GM18517 (cell line): Measurements from ENCODE around the gene CWC27.
"Not testable (repeated sequence)": the region's sequence is repeated elsewhere in the genome, so short reads cannot be mapped to it uniquely, and the experiment has no call there.

Source experiments
- ATAC-seq: cut with Tn5 transposase; IDR thresholded peaks from one replicate; pipeline ENCODE4 v1.9.1; 2021; ENCODE audit warnings: mild to moderate bottlenecking, moderate library complexity; ENCODE audit not compliant: unreplicated experiment

CWC27 gene

GRCh38 chr5:64838376-64838775 lies 69.6 kb downstream of the CWC27 start:
- ATAC-seq = no peak

- no peak for ATAC-seq
These were observed 70.1 kb downstream of the CWC27 start for GRCh38 chr5:64838803-64839202.

GRCh38 chr5:64839936-64840335 lies 71.2 kb downstream of the CWC27 start:
- ATAC-seq = no peak

GRCh38 chr5:64840958-64841357 lies 72.2 kb downstream of the CWC27 start:
- no peak for ATAC-seq

GRCh38 chr5:64853777-64854176 lies 85.0 kb downstream of the CWC27 start:
- ATAC-seq = no peak

GRCh38 chr5:64854855-64855254 lies 86.1 kb downstream of the CWC27 start:
- ATAC-seq = no peak

- no peak for ATAC-seq
These were observed 91.2 kb downstream of the CWC27 start for GRCh38 chr5:64859881-64860280.

GRCh38 chr5:64861281-64861680 lies 92.6 kb downstream of the CWC27 start:
- ATAC-seq = no peak

GRCh38 chr5:64864171-64864570 lies 95.4 kb downstream of the CWC27 start:
- no peak for ATAC-seq

GRCh38 chr5:64865662-64866061 lies 96.9 kb downstream of the CWC27 start:
- no peak for ATAC-seq

- ATAC-seq = no peak
These were observed 100.7 kb downstream of the CWC27 start for GRCh38 chr5:64869419-64869818.

GRCh38 chr5:64872044-64872443 lies 103.3 kb downstream of the CWC27 start:
- ATAC-seq = no peak

- ATAC-seq = no peak
These were observed 104.7 kb downstream of the CWC27 start for GRCh38 chr5:64873441-64873840.

- ATAC-seq = no peak
These were observed 106.0 kb downstream of the CWC27 start for GRCh38 chr5:64874753-64875152.

GRCh38 chr5:64876203-64876602 lies 107.5 kb downstream of the CWC27 start:
- no peak for ATAC-seq

- no peak for ATAC-seq
These were observed 112.1 kb downstream of the CWC27 start for GRCh38 chr5:64880821-64881220.

GRCh38 chr5:64883912-64884311 lies 115.2 kb downstream of the CWC27 start:
- ATAC-seq = no peak

GRCh38 chr5:64884541-64884940 lies 115.8 kb downstream of the CWC27 start:
- no peak for ATAC-seq

GRCh38 chr5:64887910-64888309 lies 119.2 kb downstream of the CWC27 start:
- ATAC-seq = no peak

GRCh38 chr5:64895748-64896147 lies 127.0 kb downstream of the CWC27 start:
- ATAC-seq = no peak

GRCh38 chr5:64899838-64900237 lies 131.1 kb downstream of the CWC27 start:
- ATAC-seq = no peak

GRCh38 chr5:64900618-64901017 lies 131.9 kb downstream of the CWC27 start:
- no peak for ATAC-seq

- not testable (repeated sequence) for ATAC-seq
These were observed 138.7 kb downstream of the CWC27 start for GRCh38 chr5:64907399-64907798.

GRCh38 chr5:64914396-64914795 lies 145.7 kb downstream of the CWC27 start:
- no peak for ATAC-seq
